SK-N-SH (cell line): ENCODE results near the gene PPL. TPM values are rescaled to one million over a fixed set of nuclear protein-coding genes. Genes with fewer than 3 reads are reported as not detected.

ENCODE experiments used
- CTCF ChIA-PET: fragments of 300-600, 350-600 bp; formaldehyde crosslinking; extraction: SDS; loops from one replicate; lab custom pipeline; 2021; lab: Yijun Ruan, JAX
- POLR2A ChIA-PET: fragments of 350-600 bp; sonication (Branson Sonifier 250); formaldehyde crosslinking; extraction: SDS; loops from one replicate; lab custom pipeline; 2020; ENCODE audit warnings: antibody characterized with exemption, inconsistent platforms; lab: Yijun Ruan, JAX
- DNase-seq: peaks from one replicate; pipeline ENCODE4 v3.0.0; 2012
- H2AFZ ChIP-seq: fragments of 200-600 bp; sonication (generic); 2 replicates; pipeline ENCODE4 v1.8.1; 2016; ENCODE audit warnings: antibody characterized with exemption, mild to moderate bottlenecking, low read depth
- H3F3A ChIP-seq: fragments of 200-600 bp; sonication (generic); replicated peaks from 2 replicates; pipeline ENCODE3; 2016; ENCODE audit warnings: antibody characterized with exemption, mild to moderate bottlenecking; ENCODE audit not compliant: insufficient read depth
- H3K27ac ChIP-seq, 2 experiments: fragments of 200-500 bp in 1 of 2; fragments of 200-600 bp in 1 of 2; sonication (Bioruptor generic) in 1 of 2; sonication (generic), shearing (Covaris generic) in 1 of 2; 2 replicates each; pipeline versions ENCODE4 v1.5.1 to v1.6.1; 2014 to 2016; ENCODE audit warnings: low read depth in 2 of 2, inconsistent platforms in 1 of 2, low read length in 1 of 2, mild to moderate bottlenecking in 1 of 2, mixed read lengths in 1 of 2
- H3K27me3 ChIP-seq: fragments of 200-600 bp; sonication (generic), shearing (Covaris generic); 2 replicates; pipeline ENCODE4 v1.6.1; 2016; ENCODE audit warnings: mixed run types; ENCODE audit not compliant: insufficient read depth
- H3K36me3 ChIP-seq, 2 experiments: fragments of 200-500 bp in 1 of 2; fragments of 200-600 bp in 1 of 2; sonication (Bioruptor generic) in 1 of 2; sonication (generic) in 1 of 2; replicated peaks in 1 of 2; 2 replicates each; pipeline versions ENCODE3 to v1.5.1; 2014 to 2016; ENCODE audit warnings: low read length in 1 of 2, mild to moderate bottlenecking in 1 of 2; ENCODE audit not compliant: insufficient read depth in 2 of 2, control insufficient read depth in 1 of 2
- H3K4me1 ChIP-seq, 2 experiments: fragments of 200-500 bp in 1 of 2; fragments of 200-600 bp in 1 of 2; sonication (Bioruptor generic) in 1 of 2; sonication (generic), shearing (Covaris generic) in 1 of 2; 2 replicates each; pipeline versions ENCODE4 v1.5.1 to v1.6.1; 2014 to 2016; ENCODE audit warnings: low read depth in 1 of 2, low read length in 1 of 2, mixed run types in 1 of 2; ENCODE audit not compliant: insufficient read depth in 2 of 2, control insufficient read depth in 1 of 2
- H3K4me2 ChIP-seq: fragments of 200-600 bp; sonication (generic), shearing (Covaris generic); 2 replicates; pipeline ENCODE4 v1.6.1; 2017; ENCODE audit warnings: mixed run types
- H3K4me3 ChIP-seq, 2 experiments: fragments of 200-500 bp in 1 of 2; fragments of 200-600 bp in 1 of 2; sonication (Bioruptor generic) in 1 of 2; sonication (generic), shearing (Covaris generic) in 1 of 2; 2 replicates each; pipeline versions ENCODE4 v1.5.1 to v1.8.1; 2014 to 2016; ENCODE audit warnings: low read depth in 2 of 2, inconsistent platforms in 1 of 2, low read length in 1 of 2, mild to moderate bottlenecking in 1 of 2, mixed read lengths in 1 of 2, moderate library complexity in 1 of 2
- H3K79me2 ChIP-seq: fragments of 200-600 bp; sonication (generic); 2 replicates; pipeline ENCODE4 v1.8.1; 2017; ENCODE audit warnings: mild to moderate bottlenecking; ENCODE audit not compliant: insufficient read depth
- H3K9ac ChIP-seq: fragments of 200-600 bp; sonication (generic); 2 replicates; pipeline ENCODE4 v1.6.1; 2017; ENCODE audit warnings: mixed run types
- H3K9me2 ChIP-seq: fragments of 200-600 bp; sonication (generic); 2 replicates; pipeline ENCODE4 v1.6.1; 2017; ENCODE audit warnings: mixed run types
- H3K9me3 ChIP-seq: fragments of 200-600 bp; sonication (generic); 2 replicates; pipeline ENCODE4 v1.6.1; 2017; ENCODE audit warnings: mixed run types, mild to moderate bottlenecking, moderate library complexity
- H4K20me1 ChIP-seq: fragments of 200-600 bp; sonication (generic); 2 replicates; pipeline ENCODE4 v1.6.1; 2017; ENCODE audit warnings: mild to moderate bottlenecking, mixed run types; ENCODE audit not compliant: insufficient read depth
- EP300 ChIP-seq, 2 experiments: IDR thresholded peaks; 2 replicates each; pipeline versions ENCODE4 v1.4.0 to v1.6.1; 2012; ENCODE audit warnings: borderline replicate concordance in 1 of 2, low read depth in 1 of 2, low read length in 1 of 2
- EZH2phosphoT487 ChIP-seq: fragments of 200-600 bp; sonication (generic); IDR thresholded peaks from 2 replicates; pipeline ENCODE4 v1.6.1; 2017; ENCODE audit warnings: low read depth, mixed run types, mild to moderate bottlenecking, antibody characterized with exemption, moderate library complexity, borderline replicate concordance
- NFIC ChIP-seq: IDR thresholded peaks from 2 replicates; pipeline ENCODE4 v1.4.0; 2012; ENCODE audit warnings: borderline replicate concordance
- NRF1 ChIP-seq: IDR thresholded peaks from 2 replicates; pipeline ENCODE4 v1.6.1; 2012; ENCODE audit warnings: low read depth, mild to moderate bottlenecking, low read length
- RFX5 ChIP-seq: IDR thresholded peaks from 2 replicates; pipeline ENCODE4 v1.6.1; 2012; ENCODE audit warnings: mild to moderate bottlenecking, improper control_type of control experiment, low read length
- RXRA ChIP-seq: IDR thresholded peaks from 2 replicates; pipeline ENCODE4 v1.4.0; 2012; ENCODE audit warnings: low read depth, mild to moderate bottlenecking, borderline replicate concordance
- WGBS: methylation state at CpG from one replicate; pipeline ENCODE4 v1.1.6; 2017; ENCODE audit warnings: low lambda C conversion rate; 5-methylcytosine and 5-hydroxymethylcytosine counted together
- polyA plus RNA-seq, 3 experiments: library from polyadenylated mRNA; depleted of rRNA; stranded (reverse); fragments of >200 nt; gene quantifications; 2 replicates each; pipeline ENCODE4 v1.2.3, GENCODE V29; 2012
- TF ChIP-seq, protein P1 (sequence below): IDR thresholded peaks from 2 replicates; pipeline ENCODE4 v1.4.0; 2012; ENCODE audit warnings: low read depth, borderline replicate concordance
- TF ChIP-seq, protein P2 (sequence below): fragments of 200-600 bp; sonication (generic); IDR thresholded peaks from 2 replicates; pipeline ENCODE4 v1.6.1; 2017; ENCODE audit warnings: antibody characterized with exemption, mild to moderate bottlenecking, moderate library complexity
- TF ChIP-seq, protein P3 (sequence below): IDR thresholded peaks from 2 replicates; pipeline ENCODE4; 2012
- TF ChIP-seq, protein P4 (sequence below): fragments of 150-350 bp; IDR thresholded peaks from 2 replicates; pipeline ENCODE4 v1.6.1; 2016; ENCODE audit warnings: mild to moderate bottlenecking, low read depth, low read length

The PPL gene
- polyA plus RNA-seq, 1 of the 3 experiments (the other 2 are of a cell fraction): 24.6 TPM

DNA sequence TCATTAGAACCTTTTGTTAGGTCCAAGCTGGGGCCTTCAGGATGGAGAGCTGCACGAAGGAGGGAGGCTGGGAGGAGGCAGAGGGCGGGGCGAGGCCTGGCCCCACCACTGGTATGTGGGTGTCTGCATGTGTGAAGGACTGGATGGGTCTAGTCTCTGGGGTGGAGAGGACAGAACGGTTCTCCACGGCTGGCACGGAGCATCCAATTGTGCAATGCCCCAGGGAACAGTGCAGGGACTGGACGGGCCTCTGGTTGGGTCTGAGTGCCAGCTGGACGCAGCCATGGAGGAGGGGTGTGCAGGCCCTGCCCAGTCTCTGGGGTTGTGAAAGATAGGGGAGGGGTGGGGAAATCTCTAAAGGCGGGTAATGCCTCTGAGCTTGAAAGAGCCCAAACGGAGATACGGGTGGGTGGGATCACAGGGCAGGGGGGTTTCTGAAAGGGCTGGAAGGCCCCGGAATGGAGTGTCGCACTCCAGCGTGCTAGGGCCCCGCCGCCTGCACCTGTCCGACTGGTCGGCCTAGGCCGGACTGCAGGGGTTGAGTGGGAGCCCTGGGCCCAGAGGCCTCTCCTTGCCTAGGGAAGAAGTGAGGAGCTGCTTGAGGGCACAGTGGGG lies 1.6 kb downstream of the PPL start:
- Histone ChIP-seq H3K79me2 (no peaks in the 10 kb centered on the region), H3K36me3 (no peaks in the 10 kb centered on the region), H3K9me2 (no peaks in the 10 kb centered on the region), H2AFZ (no peak overlapping the region), H3K9ac (no peak overlapping the region), H3K4me1 (peaks cover 0 to 5% of the 10 kb centered on the region in 2 experiments; a peak in 1 of 4 replicates), H3F3A (no peaks in the 10 kb centered on the region), H3K27ac (no peak overlapping the region), H3K4me2 (peak overlapping the region; percentile 91; the same call in 1 of the 2 replicates), H3K27me3 (no peaks in the 10 kb centered on the region), H3K9me3 (no peaks in the 10 kb centered on the region), H3K4me3 (peak overlapping the region in 1 of 2 experiments; percentile 67; a peak in 1 of 4 replicates), H4K20me1 (no peaks in the 10 kb centered on the region)
- no peak for DNase-seq
- CTCF ChIA-PET: interaction anchor here (0.7 to 5.0 kb wide), 5 partner anchors 21 to 1708 kb away, joined by 3 to 23 read pairs (median 4); no protein-coding TSS in a partner anchor
- POLR2A ChIA-PET: no interaction called here
- TF ChIP-seq, protein P1, sequence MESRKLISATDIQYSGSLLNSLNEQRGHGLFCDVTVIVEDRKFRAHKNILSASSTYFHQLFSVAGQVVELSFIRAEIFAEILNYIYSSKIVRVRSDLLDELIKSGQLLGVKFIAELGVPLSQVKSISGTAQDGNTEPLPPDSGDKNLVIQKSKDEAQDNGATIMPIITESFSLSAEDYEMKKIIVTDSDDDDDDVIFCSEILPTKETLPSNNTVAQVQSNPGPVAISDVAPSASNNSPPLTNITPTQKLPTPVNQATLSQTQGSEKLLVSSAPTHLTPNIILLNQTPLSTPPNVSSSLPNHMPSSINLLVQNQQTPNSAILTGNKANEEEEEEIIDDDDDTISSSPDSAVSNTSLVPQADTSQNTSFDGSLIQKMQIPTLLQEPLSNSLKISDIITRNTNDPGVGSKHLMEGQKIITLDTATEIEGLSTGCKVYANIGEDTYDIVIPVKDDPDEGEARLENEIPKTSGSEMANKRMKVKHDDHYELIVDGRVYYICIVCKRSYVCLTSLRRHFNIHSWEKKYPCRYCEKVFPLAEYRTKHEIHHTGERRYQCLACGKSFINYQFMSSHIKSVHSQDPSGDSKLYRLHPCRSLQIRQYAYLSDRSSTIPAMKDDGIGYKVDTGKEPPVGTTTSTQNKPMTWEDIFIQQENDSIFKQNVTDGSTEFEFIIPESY: no peak
- TF ChIP-seq, protein P2, sequence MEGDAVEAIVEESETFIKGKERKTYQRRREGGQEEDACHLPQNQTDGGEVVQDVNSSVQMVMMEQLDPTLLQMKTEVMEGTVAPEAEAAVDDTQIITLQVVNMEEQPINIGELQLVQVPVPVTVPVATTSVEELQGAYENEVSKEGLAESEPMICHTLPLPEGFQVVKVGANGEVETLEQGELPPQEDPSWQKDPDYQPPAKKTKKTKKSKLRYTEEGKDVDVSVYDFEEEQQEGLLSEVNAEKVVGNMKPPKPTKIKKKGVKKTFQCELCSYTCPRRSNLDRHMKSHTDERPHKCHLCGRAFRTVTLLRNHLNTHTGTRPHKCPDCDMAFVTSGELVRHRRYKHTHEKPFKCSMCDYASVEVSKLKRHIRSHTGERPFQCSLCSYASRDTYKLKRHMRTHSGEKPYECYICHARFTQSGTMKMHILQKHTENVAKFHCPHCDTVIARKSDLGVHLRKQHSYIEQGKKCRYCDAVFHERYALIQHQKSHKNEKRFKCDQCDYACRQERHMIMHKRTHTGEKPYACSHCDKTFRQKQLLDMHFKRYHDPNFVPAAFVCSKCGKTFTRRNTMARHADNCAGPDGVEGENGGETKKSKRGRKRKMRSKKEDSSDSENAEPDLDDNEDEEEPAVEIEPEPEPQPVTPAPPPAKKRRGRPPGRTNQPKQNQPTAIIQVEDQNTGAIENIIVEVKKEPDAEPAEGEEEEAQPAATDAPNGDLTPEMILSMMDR: no peak
- no peak for TF ChIP-seq RFX5
- TF ChIP-seq, protein P3, sequence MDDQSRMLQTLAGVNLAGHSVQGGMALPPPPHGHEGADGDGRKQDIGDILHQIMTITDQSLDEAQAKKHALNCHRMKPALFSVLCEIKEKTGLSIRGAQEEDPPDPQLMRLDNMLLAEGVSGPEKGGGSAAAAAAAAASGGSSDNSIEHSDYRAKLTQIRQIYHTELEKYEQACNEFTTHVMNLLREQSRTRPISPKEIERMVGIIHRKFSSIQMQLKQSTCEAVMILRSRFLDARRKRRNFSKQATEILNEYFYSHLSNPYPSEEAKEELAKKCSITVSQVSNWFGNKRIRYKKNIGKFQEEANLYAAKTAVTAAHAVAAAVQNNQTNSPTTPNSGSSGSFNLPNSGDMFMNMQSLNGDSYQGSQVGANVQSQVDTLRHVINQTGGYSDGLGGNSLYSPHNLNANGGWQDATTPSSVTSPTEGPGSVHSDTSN: no peak
- no peak for TF ChIP-seq NRF1
- no peak for TF ChIP-seq RXRA
- TF ChIP-seq EP300 (IDR thresholded peaks at IDR 0.05; ENCODE audit: borderline replicate concordance in 1 of 2, low read depth in 1 of 2, low read length in 1 of 2): no peak
- TF ChIP-seq, protein P4, sequence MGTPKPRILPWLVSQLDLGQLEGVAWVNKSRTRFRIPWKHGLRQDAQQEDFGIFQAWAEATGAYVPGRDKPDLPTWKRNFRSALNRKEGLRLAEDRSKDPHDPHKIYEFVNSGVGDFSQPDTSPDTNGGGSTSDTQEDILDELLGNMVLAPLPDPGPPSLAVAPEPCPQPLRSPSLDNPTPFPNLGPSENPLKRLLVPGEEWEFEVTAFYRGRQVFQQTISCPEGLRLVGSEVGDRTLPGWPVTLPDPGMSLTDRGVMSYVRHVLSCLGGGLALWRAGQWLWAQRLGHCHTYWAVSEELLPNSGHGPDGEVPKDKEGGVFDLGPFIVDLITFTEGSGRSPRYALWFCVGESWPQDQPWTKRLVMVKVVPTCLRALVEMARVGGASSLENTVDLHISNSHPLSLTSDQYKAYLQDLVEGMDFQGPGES: no peak
- no peak for TF ChIP-seq EZH2phosphoT487
- no peak for TF ChIP-seq NFIC
- 83% methylated on average over 15 of the region's 19 CpGs for WGBS
